Trophoblast cell (in vitro differentiated cells and primary cell): ENCODE data around the gene TMEM248.

Source experiments
- DNase-seq, 2 donors: peaks; one replicate each; pipeline ENCODE4 v3.0.0-alpha.2; 2016
- H2AFZ ChIP-seq: 2 replicates; pipeline ENCODE4 v1.6.1; 2013; ENCODE audit warnings: low read length, moderate library complexity, mild to moderate bottlenecking; ENCODE audit not compliant: insufficient read depth, poor library complexity
- H2AK5ac ChIP-seq: 2 replicates; pipeline ENCODE4 v1.6.1; 2013; ENCODE audit warnings: mild to moderate bottlenecking, low read length
- H2BK120ac ChIP-seq: 2 replicates; pipeline ENCODE4 v1.6.1; 2013; ENCODE audit warnings: low read length, mild to moderate bottlenecking, moderate library complexity; ENCODE audit not compliant: insufficient read depth, poor library complexity
- H2BK12ac ChIP-seq: 2 replicates; pipeline ENCODE4 v1.6.1; 2013; ENCODE audit warnings: mild to moderate bottlenecking, low read length, moderate library complexity
- H2BK5ac ChIP-seq: 2 replicates; pipeline ENCODE4 v1.6.1; 2013; ENCODE audit warnings: low read length, low read depth, moderate library complexity, mild to moderate bottlenecking; ENCODE audit not compliant: poor library complexity
- H3K14ac ChIP-seq: 2 replicates; pipeline ENCODE4 v1.6.1; 2013; ENCODE audit warnings: mild to moderate bottlenecking, low read length
- H3K18ac ChIP-seq: 2 replicates; pipeline ENCODE4 v1.6.1; 2013; ENCODE audit warnings: mild to moderate bottlenecking, low read length
- H3K23ac ChIP-seq: 2 replicates; pipeline ENCODE4 v1.6.1; 2013; ENCODE audit warnings: low read length
- H3K27ac ChIP-seq: 2 replicates; pipeline ENCODE4 v1.5.1; 2013; ENCODE audit warnings: low read depth, mild to moderate bottlenecking, inconsistent platforms, low read length, moderate library complexity
- H3K27me3 ChIP-seq: 2 replicates; pipeline ENCODE4 v1.6.1; 2013; ENCODE audit warnings: inconsistent platforms, mild to moderate bottlenecking, low read length, moderate library complexity; ENCODE audit not compliant: insufficient read depth
- H3K36me3 ChIP-seq, 2 experiments: 1 replicate in 1 of 2; 2 replicates in 1 of 2; pipeline ENCODE4 v1.6.1; 2013; ENCODE audit warnings: low read length in 2 of 2, mild to moderate bottlenecking in 2 of 2, moderate library complexity in 1 of 2; ENCODE audit not compliant: insufficient read depth in 2 of 2, control insufficient read depth in 1 of 2
- H3K4ac ChIP-seq: 2 replicates; pipeline ENCODE4 v1.6.1; 2013; ENCODE audit warnings: low read depth, mild to moderate bottlenecking, low read length, moderate library complexity
- H3K4me1 ChIP-seq, 2 experiments: 1 replicate in 1 of 2; 2 replicates in 1 of 2; pipeline ENCODE4 v1.6.1; 2013; ENCODE audit warnings: low read length in 2 of 2, mild to moderate bottlenecking in 2 of 2, moderate library complexity in 1 of 2; ENCODE audit not compliant: insufficient read depth in 2 of 2, control insufficient read depth in 1 of 2
- H3K4me2 ChIP-seq: 2 replicates; pipeline ENCODE4 v1.6.1; 2013; ENCODE audit warnings: inconsistent platforms, mild to moderate bottlenecking, low read length, moderate library complexity
- H3K4me3 ChIP-seq: 2 replicates; pipeline ENCODE4 v1.5.1; 2013; ENCODE audit warnings: mild to moderate bottlenecking, low read depth, low read length, inconsistent platforms
- H3K79me1 ChIP-seq: one replicate; pipeline ENCODE4 v1.6.1; 2013; ENCODE audit warnings: low read length
- H3K79me2 ChIP-seq: 2 replicates; pipeline ENCODE4 v1.6.1; 2013; ENCODE audit warnings: low read length, mild to moderate bottlenecking; ENCODE audit not compliant: control insufficient read depth, insufficient read depth, poor library complexity
- H3K9ac ChIP-seq: 2 replicates; pipeline ENCODE4 v1.6.1; 2013; ENCODE audit warnings: mild to moderate bottlenecking, low read length
- H3K9me3 ChIP-seq: 2 replicates; pipeline ENCODE4 v1.6.1; 2013; ENCODE audit warnings: low read depth, mild to moderate bottlenecking, control low read depth, inconsistent platforms, low read length; ENCODE audit not compliant: insufficient read depth
- H4K12ac ChIP-seq: 2 replicates; pipeline ENCODE4 v1.6.1; 2013; ENCODE audit warnings: low read depth, mild to moderate bottlenecking, low read length, moderate library complexity
- H4K8ac ChIP-seq: 2 replicates; pipeline ENCODE4 v1.6.1; 2013; ENCODE audit warnings: low read depth, mild to moderate bottlenecking, low read length, moderate library complexity
- H4K91ac ChIP-seq: one replicate; pipeline ENCODE4 v1.6.1; 2013; ENCODE audit warnings: low read depth, mild to moderate bottlenecking, low read length, moderate library complexity
- WGBS: extraction: QIAGEN DNeasy Blood & Tissue Kit; methylation state at CpG from one replicate; pipeline ENCODE4 v1.1.7; 2013; ENCODE audit warnings: missing lambda C conversion rate; ENCODE audit not compliant: insufficient read length, insufficient coverage; ENCODE audit errors: extremely low coverage; 5-methylcytosine and 5-hydroxymethylcytosine counted together

The TMEM248 gene

DNA sequence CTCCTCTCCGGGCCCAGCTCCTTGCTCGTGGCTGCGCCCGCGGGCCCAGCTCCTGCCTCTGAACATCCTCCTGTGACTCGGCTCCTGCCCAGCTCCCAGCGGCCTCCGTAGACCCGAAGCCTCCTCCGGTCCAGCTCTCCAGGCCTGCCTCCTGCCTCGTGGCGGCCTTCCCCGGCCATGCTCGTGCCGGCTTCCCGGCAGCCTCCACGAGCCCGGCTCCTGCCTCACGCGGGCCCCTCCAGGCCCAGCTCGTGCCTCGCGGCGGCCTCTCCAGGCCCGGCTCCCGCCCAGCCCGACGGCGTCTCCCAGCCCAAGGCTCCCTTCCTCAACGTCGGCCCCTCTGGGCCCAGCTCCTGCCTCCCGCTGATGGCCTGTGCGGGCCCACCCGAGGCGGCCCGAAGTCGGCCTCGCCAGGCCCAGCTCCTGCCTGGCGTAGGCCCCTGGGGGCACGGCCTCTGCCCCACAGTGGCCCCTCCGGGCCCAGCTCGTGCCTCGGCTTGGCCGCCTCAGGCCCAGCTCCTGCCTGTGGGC is 16.9 kb upstream of the TMEM248 start:
- H3K27me3 ChIP-seq: no peaks in the 10 kb centered on the region
- no peak overlapping the region for H3K18ac ChIP-seq
- no CpG with 5 or more reads among the region's 44 CpGs for WGBS
- no peak overlapping the region for H2AK5ac ChIP-seq
- no peaks in the 10 kb centered on the region for H3K79me1 ChIP-seq
- H3K9me3 ChIP-seq: no peaks in the 10 kb centered on the region
- no peaks in the 10 kb centered on the region for H3K79me2 ChIP-seq
- H4K91ac ChIP-seq: no peak overlapping the region
- peaks cover 13 to 19% of the 10 kb centered on the region in 2 experiments for H3K36me3 ChIP-seq
- no peak overlapping the region for H3K4me2 ChIP-seq
- H3K9ac ChIP-seq: no peak overlapping the region
- no peak overlapping the region for H3K23ac ChIP-seq
- H3K14ac ChIP-seq: no peak overlapping the region
- H3K4ac ChIP-seq: no peak overlapping the region
- H2BK120ac ChIP-seq: no peak overlapping the region
- H4K12ac ChIP-seq: no peak overlapping the region
- no peak overlapping the region for H2AFZ ChIP-seq
- H2BK5ac ChIP-seq: no peak overlapping the region
- no peak overlapping the region for H3K4me3 ChIP-seq
- no peak for DNase-seq
- no peak overlapping the region for H4K8ac ChIP-seq
- H3K27ac ChIP-seq: no peak overlapping the region
- H2BK12ac ChIP-seq: no peak overlapping the region
- no peaks in the 10 kb centered on the region for H3K4me1 ChIP-seq

DNA sequence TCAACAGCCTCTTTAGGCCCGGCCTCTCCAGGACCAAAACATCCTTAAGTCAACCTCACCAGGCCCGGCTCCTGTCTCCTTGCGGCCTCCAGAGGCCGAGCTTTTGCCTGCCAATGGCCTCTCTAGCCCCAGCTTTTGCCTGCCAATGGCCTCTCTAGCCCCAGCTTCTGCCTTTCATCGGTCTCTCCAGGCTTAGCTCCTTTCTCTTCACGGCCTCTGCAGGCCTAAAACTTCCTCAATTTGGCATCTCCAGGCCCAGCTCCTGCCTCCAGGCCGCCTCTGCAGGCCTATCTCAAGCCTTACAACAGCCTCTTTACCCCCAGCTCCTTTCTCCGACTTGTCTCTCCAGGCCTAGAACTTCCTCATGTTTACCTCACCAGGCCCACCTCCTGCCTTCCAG is 15.7 kb upstream of the TMEM248 start:
- Histone ChIP-seq H4K8ac (peak overlapping the region; percentile 14), H3K9ac (no peak overlapping the region), H3K4ac (no peak overlapping the region), H3K4me1 (no peaks in the 10 kb centered on the region), H2AK5ac (no peak overlapping the region), H3K23ac (no peak overlapping the region), H4K12ac (no peak overlapping the region), H3K36me3 (peaks cover 11 to 14% of the 10 kb centered on the region in 2 experiments), H3K18ac (no peak overlapping the region), H2BK5ac (no peak overlapping the region), H3K79me1 (no peaks in the 10 kb centered on the region), H3K27ac (no peak overlapping the region), H2AFZ (no peak overlapping the region), H3K9me3 (no peaks in the 10 kb centered on the region), H2BK120ac (no peak overlapping the region), H3K4me2 (no peak overlapping the region), H3K14ac (no peak overlapping the region), H2BK12ac (no peak overlapping the region), H3K27me3 (no peaks in the 10 kb centered on the region), H3K4me3 (no peak overlapping the region), H4K91ac (no peak overlapping the region), H3K79me2 (no peaks in the 10 kb centered on the region)
- no peak for DNase-seq
- WGBS: no CpG with 5 or more reads among the region's 8 CpGs

DNA sequence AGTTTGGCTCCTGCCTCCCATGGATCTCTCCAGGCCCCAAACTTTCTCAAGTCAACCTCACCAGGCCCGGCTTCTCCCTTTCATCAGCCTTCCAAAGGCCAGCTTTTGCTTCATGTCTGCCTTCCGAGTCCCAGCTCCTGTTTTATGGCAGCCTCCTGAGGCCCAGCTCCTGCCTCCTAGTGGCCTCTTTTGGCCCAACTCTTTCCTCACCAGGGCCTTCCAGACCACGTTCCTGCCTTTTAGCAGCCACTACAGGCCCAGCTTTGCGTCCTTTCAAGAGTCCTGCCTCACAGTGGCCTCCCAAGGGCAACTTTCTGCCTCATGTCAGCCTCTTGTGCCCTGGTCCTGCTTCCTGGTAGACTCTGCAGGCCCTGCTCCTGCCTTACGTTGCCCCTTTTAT is 15.3 kb upstream of the TMEM248 start:
- H3K9me3 ChIP-seq: no peaks in the 10 kb centered on the region
- H3K4ac ChIP-seq: no peak overlapping the region
- no peak overlapping the region for H3K14ac ChIP-seq
- H3K36me3 ChIP-seq: peaks cover 11 to 14% of the 10 kb centered on the region in 2 experiments
- WGBS: no CpG with 5 or more reads among the region's 5 CpGs
- no peak overlapping the region for H2AK5ac ChIP-seq
- H3K4me1 ChIP-seq: no peaks in the 10 kb centered on the region
- DNase-seq: peak in 1 of 2 donors; percentile 11
- H3K23ac ChIP-seq: no peak overlapping the region
- no peaks in the 10 kb centered on the region for H3K79me1 ChIP-seq
- H3K9ac ChIP-seq: no peak overlapping the region
- H3K18ac ChIP-seq: no peak overlapping the region
- H3K27ac ChIP-seq: no peak overlapping the region
- H3K27me3 ChIP-seq: no peaks in the 10 kb centered on the region
- H2BK5ac ChIP-seq: no peak overlapping the region
- H2AFZ ChIP-seq: no peak overlapping the region
- no peak overlapping the region for H4K91ac ChIP-seq
- no peaks in the 10 kb centered on the region for H3K79me2 ChIP-seq
- H2BK12ac ChIP-seq: no peak overlapping the region
- H3K4me3 ChIP-seq: no peak overlapping the region
- H3K4me2 ChIP-seq: no peak overlapping the region
- peak overlapping the region; percentile 14 for H4K8ac ChIP-seq
- H2BK120ac ChIP-seq: no peak overlapping the region
- no peak overlapping the region for H4K12ac ChIP-seq

DNA sequence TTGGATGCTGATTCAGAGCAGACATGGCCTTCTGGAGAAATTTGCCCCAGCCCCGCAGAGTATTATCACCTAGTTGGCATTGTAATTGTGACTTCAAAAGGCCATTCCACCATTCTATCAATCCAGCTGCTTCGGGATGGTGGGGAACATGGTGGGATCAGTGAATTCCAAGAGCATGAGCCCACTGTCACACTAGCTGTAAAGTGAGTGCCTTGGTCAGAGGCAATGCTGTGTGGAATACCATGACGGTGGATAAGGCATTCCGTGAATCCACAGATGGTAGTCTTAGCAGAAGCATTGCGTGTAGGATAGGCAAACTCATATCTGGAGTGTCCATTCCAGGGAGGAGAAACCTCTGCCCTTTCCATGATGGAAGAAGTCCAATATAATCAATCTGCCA is 13.3 kb upstream of the TMEM248 start:
- Histone ChIP-seq H3K27ac (no peak overlapping the region), H3K4me1 (no peaks in the 10 kb centered on the region), H2AFZ (no peak overlapping the region), H2BK5ac (no peak overlapping the region), H4K91ac (no peak overlapping the region), H3K79me1 (no peaks in the 10 kb centered on the region), H3K23ac (no peak overlapping the region), H3K9me3 (no peaks in the 10 kb centered on the region), H3K14ac (no peak overlapping the region), H3K9ac (no peak overlapping the region), H3K4me3 (no peak overlapping the region), H3K27me3 (no peaks in the 10 kb centered on the region), H4K8ac (no peak overlapping the region), H4K12ac (no peak overlapping the region), H3K4ac (no peak overlapping the region), H3K4me2 (no peak overlapping the region), H3K79me2 (no peaks in the 10 kb centered on the region), H2BK120ac (no peak overlapping the region), H3K36me3 (peaks cover 2 to 4% of the 10 kb centered on the region in 2 experiments), H3K18ac (no peak overlapping the region), H2BK12ac (no peak overlapping the region), H2AK5ac (no peak overlapping the region)
- DNase-seq: no peak
- no CpG with 5 or more reads among the region's 5 CpGs for WGBS
